GM21529 (cell line): ENCODE results near the gene FEM1C.

Experiments
- ATAC-seq: cut with Tn5 transposase; IDR thresholded peaks from one replicate; pipeline ENCODE4 v1.9.1; 2021; ENCODE audit not compliant: unreplicated experiment

Gene FEM1C

GRCh38 chr5:115524199-115524847, 20.3 kb downstream of the FEM1C start:
- ATAC-seq = no peak

- ATAC-seq = no peak
These were observed 21.7 kb downstream of the FEM1C start for GRCh38 chr5:115522832-115523403.

GRCh38 chr5:115520191-115520590, 24.4 kb downstream of the FEM1C start:
- no peak for ATAC-seq

GRCh38 chr5:115516372-115516771, 28.2 kb downstream of the FEM1C start:
- ATAC-seq = no peak

GRCh38 chr5:115514220-115514619, 30.4 kb downstream of the FEM1C start:
- ATAC-seq = no peak

- ATAC-seq = no peak
These were observed 32.9 kb downstream of the FEM1C start for GRCh38 chr5:115511632-115512031.

- no peak for ATAC-seq
These were observed 34.4 kb downstream of the FEM1C start for GRCh38 chr5:115510145-115510645.

- no peak for ATAC-seq
These were observed 35.0 kb downstream of the FEM1C start for GRCh38 chr5:115509547-115509946.

- ATAC-seq = no peak
These were observed 36.9 kb downstream of the FEM1C start for GRCh38 chr5:115507681-115508080.

GRCh38 chr5:115503420-115503819, 41.2 kb downstream of the FEM1C start:
- no peak for ATAC-seq

- ATAC-seq = no peak
These were observed 42.9 kb downstream of the FEM1C start for GRCh38 chr5:115501464-115502210.

GRCh38 chr5:115500225-115500624, 44.4 kb downstream of the FEM1C start:
- ATAC-seq = no peak

GRCh38 chr5:115496936-115497576, 47.5 kb downstream of the FEM1C start:
- no peak for ATAC-seq

- ATAC-seq = peak; percentile 72
These were observed 49.8 kb downstream of the FEM1C start for GRCh38 chr5:115494570-115495289.

GRCh38 chr5:115490596-115490995, 54.0 kb downstream of the FEM1C start:
- ATAC-seq = no peak

GRCh38 chr5:115489733-115490132, 54.8 kb downstream of the FEM1C start:
- ATAC-seq = no peak

GRCh38 chr5:115487756-115488155, 56.8 kb downstream of the FEM1C start:
- ATAC-seq = peak; percentile 66

- peak; percentile 13 for ATAC-seq
These were observed 57.4 kb downstream of the FEM1C start for GRCh38 chr5:115487168-115487567.

- no peak for ATAC-seq
These were observed 57.8 kb downstream of the FEM1C start for GRCh38 chr5:115486728-115487127.

- peak; percentile 24 for ATAC-seq
These were observed 60.2 kb downstream of the FEM1C start for GRCh38 chr5:115484368-115484767.

- no peak for ATAC-seq
These were observed 63.7 kb downstream of the FEM1C start for GRCh38 chr5:115480900-115481299.
